GM12878 (cell line): ENCODE measurements around the gene PLCB2. TPM values are rescaled to one million over a fixed set of nuclear protein-coding genes. Genes with fewer than 3 reads are reported as not detected.

Experiments used
- ATAC-seq: fragments of 200-7000 bp; cut with Tn5 transposase; 3 replicates; pipeline ENCODE4 v1.9.1; 2020; ENCODE audit warnings: mild to moderate bottlenecking, moderate library complexity
- BruUV-seq: library from RNA; stranded (reverse); fragments of 400-500 nt; replicated peaks from 2 replicates; lab custom pipeline; 2021; lab: Mats Ljungman, UMichigan
- CTCF ChIA-PET: fragments of 300-600 bp; sonication (Branson Sonifier 250); formaldehyde crosslinking; extraction: SDS; loops from one replicate; lab custom pipeline; 2021; ENCODE audit warnings: inconsistent platforms; lab: Yijun Ruan, JAX
- POLR2A ChIA-PET: fragments of 350-600 bp; formaldehyde crosslinking; extraction: SDS; loops from one replicate; lab custom pipeline; 2021; ENCODE audit warnings: inconsistent platforms; lab: Charles Lee
- RAD21 ChIA-PET: fragments of 300-600 bp; sonication (Branson Sonifier 250); formaldehyde crosslinking; loops from one replicate; lab custom pipeline; 2023; ENCODE audit warnings: antibody characterized with exemption; ENCODE audit not compliant: unreplicated experiment; lab: Charles Lee
- SMC1A ChIA-PET: fragments of 300-600 bp; sonication (Branson Sonifier 250); formaldehyde crosslinking; loops from one replicate; lab custom pipeline; 2023; ENCODE audit not compliant: unreplicated experiment, uncharacterized antibody; lab: Charles Lee
- DNase-seq: peaks from one replicate; pipeline ENCODE4 v3.0.0-alpha.2; 2011; ENCODE audit warnings: low read depth, low spot score
- FAIRE-seq: peaks from 3 replicates; lab custom pipeline; 2011; peaks lifted over from hg19 to GRCh38; lab: Jason Lieb, UNC
- H2AFZ ChIP-seq: 2 replicates; pipeline ENCODE4 v1.6.0; 2011; ENCODE audit warnings: low read depth, low read length, control low read depth; ENCODE audit not compliant: control insufficient read depth
- H3K27ac ChIP-seq: 2 replicates; pipeline ENCODE4 v1.5.1; 2011; ENCODE audit warnings: control low read depth; ENCODE audit not compliant: control insufficient read depth, insufficient read depth
- H3K27me3 ChIP-seq, 2 experiments: replicated peaks in 1 of 2; 2 replicates each; pipeline versions ENCODE4 v1.6.0 to v1.6.1; 2011; ENCODE audit warnings: low read length in 1 of 2; ENCODE audit not compliant: control insufficient read depth in 2 of 2, insufficient read depth in 2 of 2
- H3K36me3 ChIP-seq, 2 experiments: 2 replicates each; pipeline ENCODE4 v1.5.1; 2011; ENCODE audit warnings: low read length in 1 of 2; ENCODE audit not compliant: control insufficient read depth in 2 of 2, insufficient read depth in 2 of 2
- H3K4me1 ChIP-seq: 2 replicates; pipeline ENCODE4 v1.6.1; 2011; ENCODE audit warnings: mild to moderate bottlenecking, low read length, moderate library complexity, mixed read lengths; ENCODE audit not compliant: control insufficient read depth, insufficient read depth
- H3K4me2 ChIP-seq: 2 replicates; pipeline ENCODE4 v1.6.0; 2011; ENCODE audit warnings: control low read depth; ENCODE audit not compliant: control insufficient read depth, insufficient read depth
- H3K4me3 ChIP-seq: fragments of 200-600 bp; sonication (generic); 2 replicates; pipeline ENCODE4 v1.5.1; 2016
- H3K79me2 ChIP-seq: 2 replicates; pipeline ENCODE4 v1.6.0; 2011; ENCODE audit warnings: low read length; ENCODE audit not compliant: control insufficient read depth, insufficient read depth
- H3K9ac ChIP-seq: 2 replicates; pipeline ENCODE4 v1.8.0; 2011; ENCODE audit warnings: low read length, control low read depth, mixed read lengths; ENCODE audit not compliant: control insufficient read depth, insufficient read depth
- H3K9me3 ChIP-seq: replicated peaks from 3 replicates; pipeline ENCODE4 v1.5.1; 2011; ENCODE audit warnings: mild to moderate bottlenecking, low read length; ENCODE audit not compliant: control insufficient read depth, insufficient read depth
- H4K20me1 ChIP-seq: 2 replicates; pipeline ENCODE4 v1.6.0; 2011; ENCODE audit not compliant: control insufficient read depth, insufficient read depth
- BMI1 ChIP-seq: fragments of 450-650 bp; IDR thresholded peaks from 2 replicates; pipeline ENCODE4 v1.6.1; 2016; ENCODE audit warnings: mild to moderate bottlenecking, moderate library complexity, borderline replicate concordance
- HCFC1 ChIP-seq: fragments of 150-350 bp; IDR thresholded peaks from 2 replicates; pipeline ENCODE4 v1.6.1; 2014; ENCODE audit warnings: low read length
- POLR2AphosphoS2 ChIP-seq: IDR thresholded peaks from 2 replicates; pipeline ENCODE4 v1.6.1; 2011; ENCODE audit warnings: low read depth, mild to moderate bottlenecking, low read length, improper control_type of control experiment, moderate library complexity
- WGBS: methylation state at CpG from one replicate; pipeline ENCODE4 v1.1.6; 2016; ENCODE audit warnings: low lambda C conversion rate; ENCODE audit not compliant: insufficient replicate concordance, insufficient coverage; ENCODE audit errors: missing lambda C conversion rate; 5-methylcytosine and 5-hydroxymethylcytosine counted together
- in situ Hi-C: fragments of 300-500 bp; cut with MboI; formaldehyde crosslinking; loops from 9 replicates; pipeline ENCODE4 v1.14.3; 2018; ENCODE audit warnings: mixed read lengths
- intact Hi-C: fragments of 100-400 bp; cut with micrococcal nuclease; formaldehyde crosslinking; loops from one replicate; pipeline ENCODE4 v1.14.2; 2022; ENCODE audit not compliant: unreplicated experiment
- polyA plus RNA-seq, 11 experiments: library from polyadenylated mRNA; depleted of rRNA in 4 of 11; unstranded in 6 of 11; stranded (reverse) in 5 of 11; fragments of >200 nt; fragmentation: Nextera tagmentation in 4 of 11; fragmentation: Illumina TruSeq in 1 of 11; extraction: Ambion mirVana in 4 of 11; extraction: Trizol in 1 of 11; gene quantifications; 1 replicate in 1 of 11; 2 replicates in 10 of 11; pipeline versions ENCODE4 v1.2.1 to v1.2.3, GENCODE V29; 2011 to 2016; ENCODE audit warnings: inconsistent platforms in 2 of 11, missing spikeins in 2 of 11, low read depth in 1 of 11
- total RNA-seq, 4 experiments: library from RNA; depleted of rRNA in 3 of 4; stranded (reverse); fragments of >200 nt in 3 of 4; fragmentation: Illumina TruSeq in 1 of 4; extraction: Trizol in 1 of 4; gene quantifications; 2 replicates each; pipeline versions ENCODE4 v1.2.1 to v1.2.3, GENCODE V29; 2013 to 2021
- TF ChIP-seq, protein P1 (sequence below): fragments of 450-650 bp; IDR thresholded peaks from 2 replicates; pipeline ENCODE4 v1.6.1; 2016; ENCODE audit warnings: mild to moderate bottlenecking

Gene PLCB2
- total and polyA plus RNA-seq, 10 of the 15 experiments (the other 5 are each of a cell fraction or from before 2014, with no cell fraction given) = 1.2 to 39.4 (median 10.7) TPM

DNA sequence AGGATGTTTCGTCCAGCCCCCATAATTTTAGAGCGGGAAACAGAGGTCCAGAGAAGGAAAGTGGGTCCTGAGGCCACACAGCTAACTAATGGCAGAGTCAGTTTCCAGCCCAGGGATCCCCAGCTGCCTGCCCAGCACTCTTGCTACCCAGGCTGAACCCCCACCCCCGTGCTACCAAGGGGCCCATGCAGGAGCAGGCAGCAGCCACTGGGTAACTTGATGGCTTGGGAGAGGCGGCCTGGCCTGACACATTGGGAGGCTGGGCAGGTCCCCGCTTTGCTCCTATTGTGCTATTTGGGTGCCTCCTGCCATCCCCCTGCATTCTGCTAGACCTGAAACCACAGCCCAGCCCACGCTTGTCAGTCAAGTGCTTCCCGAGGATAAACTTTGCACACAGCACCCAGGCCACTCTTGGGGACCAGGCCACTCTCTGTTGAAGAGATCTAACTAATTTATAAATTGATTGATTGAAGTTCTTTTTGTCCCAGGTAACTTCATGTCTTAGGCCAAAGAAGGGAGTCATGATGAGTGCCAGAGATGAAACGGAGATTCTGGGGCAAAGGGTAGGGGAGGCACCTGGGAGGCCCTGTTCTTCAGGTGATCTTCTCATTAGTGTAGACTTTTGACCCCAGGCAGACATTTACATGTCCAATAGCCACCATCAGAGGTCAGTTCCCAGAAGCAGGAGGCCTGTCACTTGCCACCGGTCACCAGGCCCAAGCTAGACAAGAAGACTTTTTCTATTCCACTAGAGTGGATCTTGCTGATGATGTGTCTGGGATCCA, 61.9 kb downstream of the PLCB2 start:
- DNase-seq (no peak), FAIRE-seq (no peak), ATAC-seq (no peak; the same call in 2 of the 3 replicates)
- Histone ChIP-seq H3K9me3 (no peaks in the 10 kb centered on the region), H2AFZ (no peak overlapping the region), H3K79me2 (no peaks in the 10 kb centered on the region), H3K4me2 (no peak overlapping the region), H3K4me1 (no peaks in the 10 kb centered on the region), H3K36me3 (no peaks in the 10 kb centered on the region), H4K20me1 (no peaks in the 10 kb centered on the region), H3K9ac (no peak overlapping the region), H3K4me3 (no peak overlapping the region), H3K27me3 (0 out of 4 replicates have a peak, but pooled peaks cover 0 to 3% of the 10 kb centered on the region in 2 experiments), H3K27ac (no peak overlapping the region)
- ChIA-PET CTCF (interaction anchor here (0.5 to 1.5 kb wide), 6 partner anchors 9 to 92 kb away, joined by 3 to 4 read pairs (median 3); no protein-coding TSS in a partner anchor), POLR2A (no interaction called here), RAD21 (interaction anchor here (0.7 kb wide), 1 partner anchor 33 kb away, joined by 3 read pairs; no protein-coding TSS in a partner anchor), SMC1A (interaction anchor here (1.1 to 1.4 kb wide), 2 partner anchors 9 to 28 kb away, joined by 4 read pairs; no protein-coding TSS in a partner anchor)
- intact Hi-C loops (no loop called here), in situ Hi-C loops (no loop called here)
- TF ChIP-seq, protein P1, sequence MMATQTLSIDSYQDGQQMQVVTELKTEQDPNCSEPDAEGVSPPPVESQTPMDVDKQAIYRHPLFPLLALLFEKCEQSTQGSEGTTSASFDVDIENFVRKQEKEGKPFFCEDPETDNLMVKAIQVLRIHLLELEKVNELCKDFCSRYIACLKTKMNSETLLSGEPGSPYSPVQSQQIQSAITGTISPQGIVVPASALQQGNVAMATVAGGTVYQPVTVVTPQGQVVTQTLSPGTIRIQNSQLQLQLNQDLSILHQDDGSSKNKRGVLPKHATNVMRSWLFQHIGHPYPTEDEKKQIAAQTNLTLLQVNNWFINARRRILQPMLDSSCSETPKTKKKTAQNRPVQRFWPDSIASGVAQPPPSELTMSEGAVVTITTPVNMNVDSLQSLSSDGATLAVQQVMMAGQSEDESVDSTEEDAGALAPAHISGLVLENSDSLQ = peak; percentile 35; the same call in 1 of the 2 replicates
- no peak for TF ChIP-seq POLR2AphosphoS2
- TF ChIP-seq BMI1 = no peak
- TF ChIP-seq HCFC1 = no peak
- WGBS = 33% methylated on average over 9 of the region's 9 CpGs
- no TSS peak for BruUV-seq
